ENCODE measurements around the gene GNA14.
"Not testable (repeated sequence)": the region's sequence is repeated elsewhere in the genome, so short reads cannot be mapped to it uniquely, and the experiment has no call there.

Gene GNA14

DNA sequence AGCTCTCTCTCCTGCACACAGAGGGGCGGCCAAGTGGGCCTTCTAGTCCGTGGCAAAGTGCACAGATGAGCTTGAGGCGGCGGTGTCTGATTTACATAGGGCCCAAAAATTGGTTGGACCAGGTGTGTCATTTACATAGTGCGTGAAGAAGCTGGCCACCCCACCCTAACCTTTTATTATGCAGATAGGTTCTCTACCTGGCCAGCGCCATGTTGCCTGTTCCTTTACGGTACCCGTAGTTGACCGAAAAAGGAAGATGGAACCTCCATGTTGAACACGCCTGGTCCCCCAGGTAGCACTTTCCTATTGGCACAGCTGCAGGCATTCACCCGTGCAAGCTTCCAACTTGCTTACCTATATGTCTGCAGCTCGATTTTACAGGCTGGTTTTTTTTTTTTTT, 61.5 kb downstream of the GNA14 start (continued):
- TF ChIP-seq, protein P1, sequence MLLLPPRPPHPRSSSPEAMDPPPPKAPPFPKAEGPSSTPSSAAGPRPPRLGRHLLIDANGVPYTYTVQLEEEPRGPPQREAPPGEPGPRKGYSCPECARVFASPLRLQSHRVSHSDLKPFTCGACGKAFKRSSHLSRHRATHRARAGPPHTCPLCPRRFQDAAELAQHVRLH (tag by site-specific recombination; IDR thresholded peaks at IDR 0.05), result no peak
- TF ChIP-seq ZNF623 (tag by site-specific recombination; IDR thresholded peaks at IDR 0.05) (no peak), ZNF155 (tag by site-specific recombination; IDR thresholded peaks at IDR 0.05) (no peak), ZNF768 (tag by site-specific recombination; IDR thresholded peaks at IDR 0.05) (no peak), ZBTB7A (tag by site-specific recombination; IDR thresholded peaks at IDR 0.05; ENCODE audit: low read depth) (no peak), BCL11A (tag by site-specific recombination; IDR thresholded peaks at IDR 0.05; ENCODE audit: low read depth) (no peak)

- H3K36me3 ChIP-seq (ENCODE audit: control insufficient read depth in 2 of 2, insufficient read depth in 1 of 2, low read length in 2 of 2), result no peaks in the 10 kb centered on the region
- H3K4me1 ChIP-seq (ENCODE audit: control insufficient read depth, insufficient read depth, low read length), result no peaks in the 10 kb centered on the region
- ChIA-PET POLR2A (no interaction called here), CTCF (interaction anchor here (0.6 kb wide), 1 partner anchor 450 kb away, joined by 3 read pairs; no protein-coding TSS in a partner anchor)
- H3K27ac ChIP-seq (ENCODE audit: extremely low read depth, low read depth, low read length), result no peak overlapping the region
- no peak overlapping the region for H3K4me3 ChIP-seq (ENCODE audit: low read depth, low read length)
- TF ChIP-seq ZNF350 (tag by site-specific recombination; IDR thresholded peaks at IDR 0.05), result no peak
- TF ChIP-seq, protein P2, sequence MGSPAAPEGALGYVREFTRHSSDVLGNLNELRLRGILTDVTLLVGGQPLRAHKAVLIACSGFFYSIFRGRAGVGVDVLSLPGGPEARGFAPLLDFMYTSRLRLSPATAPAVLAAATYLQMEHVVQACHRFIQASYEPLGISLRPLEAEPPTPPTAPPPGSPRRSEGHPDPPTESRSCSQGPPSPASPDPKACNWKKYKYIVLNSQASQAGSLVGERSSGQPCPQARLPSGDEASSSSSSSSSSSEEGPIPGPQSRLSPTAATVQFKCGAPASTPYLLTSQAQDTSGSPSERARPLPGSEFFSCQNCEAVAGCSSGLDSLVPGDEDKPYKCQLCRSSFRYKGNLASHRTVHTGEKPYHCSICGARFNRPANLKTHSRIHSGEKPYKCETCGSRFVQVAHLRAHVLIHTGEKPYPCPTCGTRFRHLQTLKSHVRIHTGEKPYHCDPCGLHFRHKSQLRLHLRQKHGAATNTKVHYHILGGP (tag by site-specific recombination; IDR thresholded peaks at IDR 0.05), result no peak
- TF ChIP-seq ZNF423 (tag by site-specific recombination; IDR thresholded peaks at IDR 0.05), result no peak
- no peak for TF ChIP-seq ZBTB8A (tag by site-specific recombination; IDR thresholded peaks at IDR 0.05)
- TF ChIP-seq ZNF792 (tag by site-specific recombination; IDR thresholded peaks at IDR 0.05), result no peak
- TF ChIP-seq RBAK (tag by site-specific recombination; IDR thresholded peaks at IDR 0.05), result no peak
- no peak for TF ChIP-seq ZNF624 (tag by site-specific recombination; IDR thresholded peaks at IDR 0.05)
- H3K9me3 ChIP-seq (ENCODE audit: control insufficient read depth, insufficient read depth, low read depth, low read length), result no peaks in the 10 kb centered on the region
These were observed 62.8 kb downstream of the GNA14 start for GRCh38 chr9:77585335-77585786.

DNA sequence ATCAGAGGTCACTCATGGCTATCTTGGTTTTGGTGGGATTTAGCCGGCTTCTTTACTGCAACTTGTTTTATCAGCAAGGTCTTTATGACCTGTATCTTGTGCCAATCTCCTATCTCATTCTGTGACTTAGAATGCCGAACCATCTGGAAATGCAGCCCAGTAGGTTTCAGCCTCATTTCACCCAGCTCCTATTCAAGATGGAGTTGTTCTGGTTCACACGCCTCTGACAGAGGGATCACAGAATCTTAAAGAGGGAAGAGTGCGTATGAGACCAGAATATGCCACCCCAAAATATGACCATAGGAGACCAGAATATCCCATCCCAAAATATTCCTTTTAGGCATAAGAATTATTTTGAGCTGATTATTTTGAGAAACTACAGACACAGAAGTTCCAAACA, 63.2 kb downstream of the GNA14 start:
- H3K27ac ChIP-seq (ENCODE audit: extremely low read depth, low read depth, low read length); H3K4me3 ChIP-seq (ENCODE audit: low read depth, low read length); H3K9me3 ChIP-seq (ENCODE audit: control insufficient read depth, insufficient read depth, low read depth, low read length); POLR2A ChIA-PET; CTCF ChIA-PET; H3K4me1 ChIP-seq (ENCODE audit: control insufficient read depth, insufficient read depth, low read length); H3K36me3 ChIP-seq (ENCODE audit: control insufficient read depth in 2 of 2, insufficient read depth in 1 of 2, low read length in 2 of 2): not testable (repeated sequence)

- H3K4me3 ChIP-seq (ENCODE audit: low read depth, low read length), result no peak overlapping the region
- TF ChIP-seq ZNF629 (tag by site-specific recombination; IDR thresholded peaks at IDR 0.05) (no peak), ZNF302 (tag by site-specific recombination; IDR thresholded peaks at IDR 0.05; ENCODE audit: low read depth) (no peak), ZNF701 (tag by site-specific recombination; IDR thresholded peaks at IDR 0.05) (no peak)
- TF ChIP-seq, protein P1 (tag by site-specific recombination; IDR thresholded peaks at IDR 0.05), result no peak
- no peaks in the 10 kb centered on the region for H3K9me3 ChIP-seq (ENCODE audit: control insufficient read depth, insufficient read depth, low read depth, low read length)
- no peaks in the 10 kb centered on the region for H3K4me1 ChIP-seq (ENCODE audit: control insufficient read depth, insufficient read depth, low read length)
- POLR2A ChIA-PET, result no interaction called here
- no peaks in the 10 kb centered on the region for H3K36me3 ChIP-seq (ENCODE audit: control insufficient read depth in 2 of 2, insufficient read depth in 1 of 2, low read length in 2 of 2)
- H3K27ac ChIP-seq (ENCODE audit: extremely low read depth, low read depth, low read length), result no peak overlapping the region
- CTCF ChIA-PET, result no interaction called here
These were observed 65.1 kb downstream of the GNA14 start for GRCh38 chr9:77582961-77583576.

GRCh38 chr9:77582525-77582924, 65.6 kb downstream of the GNA14 start:
- ChIA-PET CTCF (no interaction called here), POLR2A (no interaction called here)
- TF ChIP-seq TCF7L2 (IDR thresholded peaks at IDR 0.05; ENCODE audit: borderline replicate concordance, low read depth, low read length) (no peak), ZNF138 (tag by site-specific recombination; IDR thresholded peaks at IDR 0.05; ENCODE audit: borderline replicate concordance) (no peak), GLI4 (tag by site-specific recombination; IDR thresholded peaks at IDR 0.05) (no peak), ZNF18 (tag by site-specific recombination; IDR thresholded peaks at IDR 0.05) (no peak), SALL2 (tag by site-specific recombination; IDR thresholded peaks at IDR 0.05; ENCODE audit: borderline replicate concordance) (no peak)
- TF ChIP-seq, protein P3, sequence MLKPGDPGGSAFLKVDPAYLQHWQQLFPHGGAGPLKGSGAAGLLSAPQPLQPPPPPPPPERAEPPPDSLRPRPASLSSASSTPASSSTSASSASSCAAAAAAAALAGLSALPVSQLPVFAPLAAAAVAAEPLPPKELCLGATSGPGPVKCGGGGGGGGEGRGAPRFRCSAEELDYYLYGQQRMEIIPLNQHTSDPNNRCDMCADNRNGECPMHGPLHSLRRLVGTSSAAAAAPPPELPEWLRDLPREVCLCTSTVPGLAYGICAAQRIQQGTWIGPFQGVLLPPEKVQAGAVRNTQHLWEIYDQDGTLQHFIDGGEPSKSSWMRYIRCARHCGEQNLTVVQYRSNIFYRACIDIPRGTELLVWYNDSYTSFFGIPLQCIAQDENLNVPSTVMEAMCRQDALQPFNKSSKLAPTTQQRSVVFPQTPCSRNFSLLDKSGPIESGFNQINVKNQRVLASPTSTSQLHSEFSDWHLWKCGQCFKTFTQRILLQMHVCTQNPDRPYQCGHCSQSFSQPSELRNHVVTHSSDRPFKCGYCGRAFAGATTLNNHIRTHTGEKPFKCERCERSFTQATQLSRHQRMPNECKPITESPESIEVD (tag by site-specific recombination; IDR thresholded peaks at IDR 0.05), result no peak

More at GRCh38 chr9:77582525-77582924, 65.6 kb downstream of the GNA14 start:
- no peaks in the 10 kb centered on the region for H3K36me3 ChIP-seq (ENCODE audit: control insufficient read depth in 2 of 2, insufficient read depth in 1 of 2, low read length in 2 of 2)
- H3K4me1 ChIP-seq (ENCODE audit: control insufficient read depth, insufficient read depth, low read length), result no peaks in the 10 kb centered on the region
- no peak overlapping the region for H3K27ac ChIP-seq (ENCODE audit: extremely low read depth, low read depth, low read length)
- no peak overlapping the region for H3K4me3 ChIP-seq (ENCODE audit: low read depth, low read length)
- H3K9me3 ChIP-seq (ENCODE audit: control insufficient read depth, insufficient read depth, low read depth, low read length), result no peaks in the 10 kb centered on the region
